SK-N-SH treated with all-trans-retinoic acid at 6 μM for 48 hours (cell line): ENCODE results near the gene PSMC3IP.

Experiments used
- ATAC-seq: fragments of 200-7000 bp; cut with Tn5 transposase; 3 replicates; pipeline ENCODE4 v1.9.1; 2020; ENCODE audit warnings: mild to moderate bottlenecking, moderate library complexity
- BACH2 ChIP-seq: fragments of 250-450 bp; sonication (Bioruptor Pico); IDR thresholded peaks from 2 replicates; pipeline ENCODE4 v1.9.0; 2021; ENCODE audit warnings: mild to moderate bottlenecking, borderline replicate concordance
- CSDC2 ChIP-seq: fragments of 250-450 bp; sonication (Bioruptor Pico); IDR thresholded peaks from 2 replicates; pipeline ENCODE4 v1.5.0; 2020; ENCODE audit warnings: mild to moderate bottlenecking, moderate library complexity
- ESRRG ChIP-seq: fragments of 250-450 bp; sonication (Bioruptor Pico); IDR thresholded peaks from 2 replicates; pipeline ENCODE4 v1.6.1; 2021; ENCODE audit warnings: mild to moderate bottlenecking
- GLIS3 ChIP-seq: fragments of 250-450 bp; sonication (Bioruptor Pico); IDR thresholded peaks from 2 replicates; pipeline ENCODE4 v1.5.0; 2020; ENCODE audit warnings: mild to moderate bottlenecking, moderate library complexity
- ISL1 ChIP-seq: fragments of 250-450 bp; sonication (Bioruptor Pico); IDR thresholded peaks from 2 replicates; pipeline ENCODE4 v2.1.2; 2022; ENCODE audit warnings: mild to moderate bottlenecking, moderate library complexity
- OSR1 ChIP-seq: fragments of 250-450 bp; sonication (Bioruptor Pico); IDR thresholded peaks from 2 replicates; pipeline ENCODE4 v1.8.0; 2022; ENCODE audit warnings: moderate library complexity, mild to moderate bottlenecking, inconsistent platforms
- POU6F1 ChIP-seq: fragments of 250-450 bp; sonication (Bioruptor Pico); IDR thresholded peaks from 2 replicates; pipeline ENCODE4 v1.8.0; 2021; ENCODE audit warnings: low read depth, mild to moderate bottlenecking, moderate library complexity, borderline replicate concordance
- PPARA ChIP-seq: fragments of 250-450 bp; sonication (Bioruptor Pico); IDR thresholded peaks from 2 replicates; pipeline ENCODE4 v1.5.0; 2020; ENCODE audit warnings: mild to moderate bottlenecking, borderline replicate concordance
- RARB ChIP-seq: fragments of 250-450 bp; sonication (Bioruptor Pico); IDR thresholded peaks from 2 replicates; pipeline ENCODE4 v1.8.0; 2021; ENCODE audit warnings: mild to moderate bottlenecking, moderate library complexity
- SNAI2 ChIP-seq: fragments of 250-450 bp; sonication (Bioruptor Pico); IDR thresholded peaks from 2 replicates; pipeline ENCODE4 v1.5.0; 2020; ENCODE audit warnings: mild to moderate bottlenecking, moderate library complexity
- TCF4 ChIP-seq: fragments of 250-450 bp; sonication (Bioruptor Pico); IDR thresholded peaks from 2 replicates; pipeline ENCODE4 v1.8.0; 2021; ENCODE audit warnings: mild to moderate bottlenecking, moderate library complexity, borderline replicate concordance
- TOX ChIP-seq: fragments of 250-450 bp; sonication (Bioruptor Pico); IDR thresholded peaks from 2 replicates; pipeline ENCODE4 v1.8.0; 2021; ENCODE audit warnings: mild to moderate bottlenecking, moderate library complexity, borderline replicate concordance
- ZC3H10 ChIP-seq: fragments of 250-450 bp; sonication (Bioruptor Pico); IDR thresholded peaks from 2 replicates; pipeline ENCODE4 v1.5.1; 2021; ENCODE audit warnings: mild to moderate bottlenecking, moderate library complexity
- ZFP3 ChIP-seq: fragments of 250-450 bp; sonication (Bioruptor Pico); IDR thresholded peaks from 2 replicates; pipeline ENCODE4 v1.5.0; 2020; ENCODE audit warnings: mild to moderate bottlenecking, moderate library complexity
- ZFP30 ChIP-seq: fragments of 450-650 bp; formaldehyde crosslinking; IDR thresholded peaks from 2 replicates; pipeline ENCODE4 v1.5.0; 2022; ENCODE audit warnings: mild to moderate bottlenecking, moderate library complexity
- ZNF565 ChIP-seq: fragments of 450-650 bp; formaldehyde crosslinking; conservative IDR thresholded peaks from 2 replicates; pipeline ENCODE4 v1.5.0; 2020; ENCODE audit warnings: low read depth, mild to moderate bottlenecking, moderate library complexity
- ZNF8 ChIP-seq: fragments of 450-650 bp; formaldehyde crosslinking; IDR thresholded peaks from 2 replicates; pipeline ENCODE4 v1.5.0; 2020; ENCODE audit warnings: mild to moderate bottlenecking, moderate library complexity
- TF ChIP-seq, protein P1 (sequence below): fragments of 250-450 bp; sonication (Bioruptor Pico); IDR thresholded peaks from 2 replicates; pipeline ENCODE4 v1.5.0; 2020; ENCODE audit warnings: mild to moderate bottlenecking, moderate library complexity
- TF ChIP-seq, protein P2 (sequence below): fragments of 250-450 bp; sonication (Bioruptor Pico); IDR thresholded peaks from 2 replicates; pipeline ENCODE4 v1.8.0; 2020; ENCODE audit warnings: mild to moderate bottlenecking, moderate library complexity, borderline replicate concordance

The PSMC3IP gene

GRCh38 chr17:42613699-42614295, 36.3 kb upstream of the PSMC3IP start:
- no peak for ATAC-seq
- TF ChIP-seq BACH2 (CRISPR knock-in tag) (no peak), ZFP3 (CRISPR knock-in tag) (no peak), ISL1 (no peak), CSDC2 (no peak), SNAI2 (CRISPR knock-in tag) (no peak), ZNF565 (CRISPR knock-in tag) (no peak), ESRRG (CRISPR knock-in tag) (no peak)
- TF ChIP-seq, protein P1, sequence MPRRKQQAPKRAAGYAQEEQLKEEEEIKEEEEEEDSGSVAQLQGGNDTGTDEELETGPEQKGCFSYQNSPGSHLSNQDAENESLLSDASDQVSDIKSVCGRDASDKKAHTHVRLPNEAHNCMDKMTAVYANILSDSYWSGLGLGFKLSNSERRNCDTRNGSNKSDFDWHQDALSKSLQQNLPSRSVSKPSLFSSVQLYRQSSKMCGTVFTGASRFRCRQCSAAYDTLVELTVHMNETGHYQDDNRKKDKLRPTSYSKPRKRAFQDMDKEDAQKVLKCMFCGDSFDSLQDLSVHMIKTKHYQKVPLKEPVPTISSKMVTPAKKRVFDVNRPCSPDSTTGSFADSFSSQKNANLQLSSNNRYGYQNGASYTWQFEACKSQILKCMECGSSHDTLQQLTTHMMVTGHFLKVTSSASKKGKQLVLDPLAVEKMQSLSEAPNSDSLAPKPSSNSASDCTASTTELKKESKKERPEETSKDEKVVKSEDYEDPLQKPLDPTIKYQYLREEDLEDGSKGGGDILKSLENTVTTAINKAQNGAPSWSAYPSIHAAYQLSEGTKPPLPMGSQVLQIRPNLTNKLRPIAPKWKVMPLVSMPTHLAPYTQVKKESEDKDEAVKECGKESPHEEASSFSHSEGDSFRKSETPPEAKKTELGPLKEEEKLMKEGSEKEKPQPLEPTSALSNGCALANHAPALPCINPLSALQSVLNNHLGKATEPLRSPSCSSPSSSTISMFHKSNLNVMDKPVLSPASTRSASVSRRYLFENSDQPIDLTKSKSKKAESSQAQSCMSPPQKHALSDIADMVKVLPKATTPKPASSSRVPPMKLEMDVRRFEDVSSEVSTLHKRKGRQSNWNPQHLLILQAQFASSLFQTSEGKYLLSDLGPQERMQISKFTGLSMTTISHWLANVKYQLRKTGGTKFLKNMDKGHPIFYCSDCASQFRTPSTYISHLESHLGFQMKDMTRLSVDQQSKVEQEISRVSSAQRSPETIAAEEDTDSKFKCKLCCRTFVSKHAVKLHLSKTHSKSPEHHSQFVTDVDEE (CRISPR knock-in tag): no peak

GRCh38 chr17:42612013-42612412, 34.5 kb upstream of the PSMC3IP start:
- ATAC-seq: no peak
- TF ChIP-seq, protein P2, sequence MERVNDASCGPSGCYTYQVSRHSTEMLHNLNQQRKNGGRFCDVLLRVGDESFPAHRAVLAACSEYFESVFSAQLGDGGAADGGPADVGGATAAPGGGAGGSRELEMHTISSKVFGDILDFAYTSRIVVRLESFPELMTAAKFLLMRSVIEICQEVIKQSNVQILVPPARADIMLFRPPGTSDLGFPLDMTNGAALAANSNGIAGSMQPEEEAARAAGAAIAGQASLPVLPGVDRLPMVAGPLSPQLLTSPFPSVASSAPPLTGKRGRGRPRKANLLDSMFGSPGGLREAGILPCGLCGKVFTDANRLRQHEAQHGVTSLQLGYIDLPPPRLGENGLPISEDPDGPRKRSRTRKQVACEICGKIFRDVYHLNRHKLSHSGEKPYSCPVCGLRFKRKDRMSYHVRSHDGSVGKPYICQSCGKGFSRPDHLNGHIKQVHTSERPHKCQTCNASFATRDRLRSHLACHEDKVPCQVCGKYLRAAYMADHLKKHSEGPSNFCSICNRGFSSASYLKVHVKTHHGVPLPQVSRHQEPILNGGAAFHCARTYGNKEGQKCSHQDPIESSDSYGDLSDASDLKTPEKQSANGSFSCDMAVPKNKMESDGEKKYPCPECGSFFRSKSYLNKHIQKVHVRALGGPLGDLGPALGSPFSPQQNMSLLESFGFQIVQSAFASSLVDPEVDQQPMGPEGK (CRISPR knock-in tag): no peak
- TF ChIP-seq TOX (CRISPR knock-in tag) (no peak), PPARA (no peak)

DNA sequence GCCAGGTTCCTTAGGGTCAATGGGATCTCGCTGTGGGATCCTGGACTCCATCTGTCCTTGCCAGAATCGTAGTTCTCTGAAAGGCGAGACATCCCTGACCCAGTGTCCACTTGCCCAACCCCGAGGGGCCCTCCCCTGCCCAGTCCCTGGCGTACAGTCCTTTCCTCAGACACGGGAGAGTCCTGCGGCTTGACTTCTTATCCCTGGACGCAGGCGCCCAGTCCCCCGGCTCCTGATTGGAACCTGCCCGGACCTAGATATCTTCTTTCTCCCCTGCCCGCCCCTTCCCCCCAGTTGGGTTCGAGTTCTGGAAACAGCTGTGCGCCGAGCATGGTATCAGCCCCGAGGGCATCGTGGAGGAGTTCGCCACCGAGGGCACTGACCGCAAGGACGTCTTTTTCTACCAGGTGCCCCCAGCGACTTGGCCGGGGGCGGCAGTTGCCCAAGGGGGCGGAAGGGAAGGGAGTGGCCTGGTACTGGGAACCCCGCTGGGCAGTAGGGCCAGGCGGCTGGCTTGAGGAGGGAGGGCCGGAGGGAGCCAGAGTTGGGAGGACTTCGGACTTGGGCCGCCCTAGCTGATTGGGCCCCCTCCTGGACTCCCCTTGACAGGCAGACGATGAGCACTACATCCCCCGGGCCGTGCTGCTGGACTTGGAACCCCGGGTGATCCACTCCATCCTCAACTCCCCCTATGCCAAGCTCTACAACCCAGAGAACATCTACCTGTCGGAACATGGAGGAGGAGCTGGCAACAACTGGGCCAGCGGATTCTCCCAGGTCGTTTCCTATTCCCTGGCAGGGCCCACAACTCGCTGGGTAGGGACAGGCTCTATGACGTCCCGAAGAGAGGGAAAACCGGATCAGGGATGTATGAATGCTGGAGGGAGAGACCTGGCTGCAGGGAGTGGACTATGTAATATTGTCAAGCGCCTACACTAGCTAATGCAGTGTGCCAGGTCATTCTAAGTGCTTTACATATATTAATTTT, 32.6 kb upstream of the PSMC3IP start:
- ATAC-seq: peak; percentile 57

DNA sequence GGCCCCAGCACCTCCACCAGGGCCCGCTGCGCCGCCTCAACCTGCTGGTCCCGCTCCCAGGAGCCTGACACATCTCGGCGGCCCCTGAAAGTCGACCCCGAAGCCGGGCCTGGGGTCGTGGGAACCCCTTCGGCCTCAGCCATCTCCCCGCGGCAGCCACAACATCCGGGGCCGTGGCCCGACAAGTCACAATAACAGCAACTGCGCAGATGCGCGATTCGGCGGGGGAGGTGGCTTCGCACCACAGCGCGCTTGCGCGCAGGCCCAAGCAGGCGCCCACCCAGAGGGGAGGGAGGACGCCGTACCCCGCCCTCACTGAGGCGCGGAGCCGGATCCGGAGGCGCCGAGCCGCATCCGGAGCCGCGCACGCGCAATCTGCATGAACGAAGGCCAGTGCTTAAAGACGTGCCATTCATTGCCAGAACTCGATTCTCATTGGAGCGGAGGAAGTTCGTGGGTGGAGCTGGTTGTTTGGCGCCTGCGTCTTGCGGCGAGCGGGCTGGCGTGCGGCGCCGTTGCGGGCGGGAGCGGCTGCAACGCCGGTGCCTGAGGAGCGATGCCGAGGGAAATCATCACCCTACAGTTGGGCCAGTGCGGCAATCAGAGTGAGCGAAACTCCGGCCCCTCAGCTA, 31.8 kb upstream of the PSMC3IP start, which contains the start of the genes RETREG3 and TUBG1:
RETREG3 (minus strand) TSS at position 193 of the 632 bp plus-strand sequence; CDS start at position 143, 50 bp downstream.
TUBG1 (plus strand) TSS at position 502 of the 632 bp plus-strand sequence; CDS start at position 557, 55 bp downstream.
- ATAC-seq: peak; percentile 93
- TF ChIP-seq CSDC2 (no peak), POU6F1 (CRISPR knock-in tag) (no peak), ZFP30 (CRISPR knock-in tag) (no peak), GLIS3 (CRISPR knock-in tag) (no peak), TOX (CRISPR knock-in tag) (no peak), RARB (CRISPR knock-in tag) (no peak), ZNF565 (CRISPR knock-in tag) (no peak), PPARA (no peak), ZNF8 (CRISPR knock-in tag) (no peak), BACH2 (CRISPR knock-in tag) (no peak), SNAI2 (CRISPR knock-in tag) (no peak), ZC3H10 (CRISPR knock-in tag) (no peak), OSR1 (CRISPR knock-in tag) (no peak), ISL1 (no peak), TCF4 (CRISPR knock-in tag) (no peak), ESRRG (CRISPR knock-in tag) (no peak), ZFP3 (CRISPR knock-in tag) (no peak)
- TF ChIP-seq, protein P1 (CRISPR knock-in tag): no peak
- TF ChIP-seq, protein P2 (CRISPR knock-in tag): no peak
